Transverse colon (tissue), 4 donors: Measurements from ENCODE around the gene FGD4. TPM values are rescaled to one million over a fixed set of nuclear protein-coding genes. Genes with fewer than 3 reads are reported as not detected.

Source experiments
- small RNA-seq, 4 donors: library from RNA; depleted of rRNA; stranded (forward); fragments of <200 nt; gene quantifications; one replicate each; pipeline ENCODE3, GENCODE V24; 2016
- total RNA-seq, 4 donors: library from RNA; depleted of rRNA; stranded (reverse); fragments of >200 nt; gene quantifications; one replicate each; pipeline ENCODE4 v1.1.0, GENCODE V29; 2016

The FGD4 gene
- total RNA-seq, 4 donors from 2014 or later, result 80.2 to 132 (median 98.2) TPM

Small RNA genes lying within 50 kb of the gene (small RNA-seq; reads per million reads assigned to genes)
- gene RF00019 (0 reads per million in 4 donors), gene RNU6-494P (0 reads per million in 4 donors)
